Umbilical cord (tissue), 2 donors: ENCODE data around the gene NABP1. TPM values are rescaled to one million over a fixed set of nuclear protein-coding genes. Genes with fewer than 3 reads are reported as not detected.
"Not testable (repeated sequence)": the region's sequence is repeated elsewhere in the genome, so short reads cannot be mapped to it uniquely, and the experiment has no call there.

Experiments used
- DNase-seq: peaks from one replicate; pipeline ENCODE4 v3.0.0-alpha.2; 2015; ENCODE audit warnings: low spot score
- total RNA-seq: library from RNA; depleted of rRNA; stranded (reverse); fragments of >200 nt; gene quantifications from one replicate; pipeline ENCODE4 v1.2.3, GENCODE V29; 2014; ENCODE audit warnings: low replicate concordance; ENCODE audit not compliant: insufficient read depth

The NABP1 gene, protein sequence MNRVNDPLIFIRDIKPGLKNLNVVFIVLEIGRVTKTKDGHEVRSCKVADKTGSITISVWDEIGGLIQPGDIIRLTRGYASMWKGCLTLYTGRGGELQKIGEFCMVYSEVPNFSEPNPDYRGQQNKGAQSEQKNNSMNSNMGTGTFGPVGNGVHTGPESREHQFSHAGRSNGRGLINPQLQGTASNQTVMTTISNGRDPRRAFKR
- 32.0 TPM for total RNA-seq

DNA sequence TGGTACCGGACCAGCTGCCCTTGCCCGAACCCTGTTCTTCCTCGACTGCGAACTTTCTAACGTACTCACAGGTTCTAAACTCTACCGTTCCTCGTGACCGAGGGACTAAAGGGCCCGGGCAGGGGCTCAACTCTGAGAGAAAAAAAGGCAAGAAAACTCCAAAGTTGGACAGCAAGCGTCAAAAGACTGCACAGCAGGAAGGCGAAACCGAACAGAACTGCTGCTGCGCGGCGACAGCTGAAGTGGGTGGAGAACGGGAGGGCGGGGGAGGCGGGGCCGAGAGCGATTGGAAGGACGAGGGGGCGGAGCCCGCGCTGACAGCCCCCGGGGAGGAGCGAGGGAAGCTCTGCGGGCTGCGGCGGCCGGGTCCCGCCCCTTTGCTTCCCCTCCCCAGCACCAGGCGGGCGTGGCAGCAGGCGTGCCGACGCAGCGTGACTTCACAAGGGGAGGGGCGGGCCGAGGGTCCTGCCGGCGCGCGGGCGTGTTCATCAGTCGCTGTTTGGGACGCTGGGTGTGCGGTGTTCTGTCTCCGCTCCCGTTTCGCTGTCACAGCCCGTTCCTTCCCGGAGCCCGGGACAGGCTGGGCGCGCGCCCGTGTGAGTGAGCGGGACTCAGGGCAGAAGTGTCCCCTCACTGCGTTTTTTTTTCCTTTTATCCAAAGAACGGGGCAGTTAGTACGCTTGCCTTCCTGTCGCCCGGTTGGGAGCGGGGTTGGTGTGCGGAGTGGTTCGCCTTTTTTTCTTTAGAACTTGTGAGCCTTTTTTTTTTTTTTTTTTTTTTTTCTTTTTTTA, at the start of gene NABP1:
Gene NABP1, plus strand, starts transcription at position 491 of the 791 bp plus-strand sequence. CDS start 479 bp downstream, outside the sequence.
- DNase-seq: peak; percentile 99

DNA sequence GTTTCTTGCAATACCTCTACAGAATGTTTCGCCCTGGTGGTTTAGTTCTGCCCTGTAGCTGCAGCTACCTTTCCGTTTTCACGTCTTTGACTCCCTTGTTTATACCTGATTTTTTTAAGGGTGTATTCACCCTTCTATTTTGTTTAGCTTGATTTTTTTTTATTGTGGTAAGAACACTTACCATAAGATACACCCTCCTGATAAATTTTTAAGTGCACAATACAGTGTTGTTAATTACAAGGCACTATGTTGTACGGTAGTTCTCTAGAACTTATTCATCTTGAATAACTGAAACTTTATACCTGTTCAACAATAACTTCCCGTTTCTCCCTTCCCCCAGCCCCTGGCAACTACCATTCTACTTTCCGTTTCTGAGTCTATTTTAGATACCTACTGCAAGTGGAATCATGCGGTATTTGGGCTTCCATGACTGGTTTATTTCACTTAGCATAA, 48.9 kb upstream of the NABP1 start:
- DNase-seq: no peak

DNA sequence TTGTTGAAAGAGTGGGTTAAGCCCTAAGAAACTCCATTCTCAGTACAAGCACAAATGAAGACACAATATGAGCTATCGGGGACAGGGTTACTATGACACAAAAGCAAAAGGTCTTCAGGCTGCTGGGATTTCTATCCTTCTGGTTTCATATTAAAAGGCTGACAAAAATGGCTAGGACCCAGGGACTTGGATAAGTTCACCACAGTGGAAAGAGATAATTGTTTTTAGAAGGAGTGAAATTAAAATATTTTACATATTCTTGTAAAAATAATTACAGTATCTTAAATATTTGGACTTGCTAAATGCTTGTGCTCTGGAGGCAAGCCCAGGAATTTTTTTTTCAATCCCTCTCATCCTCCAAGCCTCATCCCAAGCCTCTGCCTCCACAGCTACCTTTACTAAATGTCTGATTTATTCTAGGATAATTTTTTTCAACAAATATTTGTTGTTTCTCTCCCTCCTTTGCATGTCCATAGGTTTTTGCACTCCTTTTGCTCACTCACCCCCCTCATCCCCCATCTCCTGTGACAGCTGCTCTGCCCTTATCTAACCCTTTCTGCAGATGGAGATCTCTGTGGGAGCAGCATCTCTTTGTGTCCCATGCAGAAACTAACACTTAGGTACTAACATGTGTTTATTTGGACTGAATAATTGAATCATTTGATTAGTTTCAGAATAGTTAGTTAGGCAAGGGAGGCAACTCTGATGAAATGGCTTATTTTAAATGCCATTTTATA, 47.8 kb upstream of the NABP1 start:
- no peak for DNase-seq

DNA sequence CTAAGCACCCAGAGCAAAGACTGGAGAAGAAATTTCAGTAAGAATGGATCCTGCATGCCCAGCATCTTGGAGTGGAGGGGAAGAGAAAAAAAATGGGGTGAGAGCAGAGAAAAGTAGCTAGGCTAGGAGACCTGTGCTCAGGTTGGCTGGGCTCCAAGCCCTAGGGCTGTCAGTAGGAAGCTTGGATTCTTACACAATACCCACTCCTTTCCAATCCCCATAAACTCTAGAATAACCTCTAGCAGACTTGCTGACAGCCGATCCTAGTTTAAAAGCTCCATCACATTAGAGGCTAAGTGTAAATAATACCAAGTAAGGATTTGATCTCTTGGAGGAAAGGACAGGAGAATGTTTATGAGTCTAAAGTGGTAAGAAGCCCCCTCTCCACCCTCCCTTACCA, 46.2 kb upstream of the NABP1 start:
- peak; percentile 36 for DNase-seq

DNA sequence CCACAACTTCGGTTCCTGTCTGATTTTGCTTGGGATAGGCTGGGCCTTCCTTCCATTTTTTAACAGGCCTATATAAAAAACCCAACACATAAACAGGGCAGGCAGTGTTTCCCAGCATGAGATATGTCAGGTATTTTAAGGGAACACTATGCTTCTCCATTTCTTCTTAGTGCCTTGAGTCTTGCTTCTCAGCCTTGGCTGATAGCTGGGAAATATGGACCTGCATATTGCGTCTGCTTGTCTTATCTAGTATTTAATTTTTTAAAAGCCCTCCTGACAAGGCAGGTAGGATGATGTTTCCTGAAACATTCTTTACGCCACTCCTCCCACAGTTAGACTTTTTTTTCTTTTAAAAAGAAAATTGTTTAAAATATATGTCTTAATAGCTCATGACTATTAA, 45.5 kb upstream of the NABP1 start:
- DNase-seq: no peak

DNA sequence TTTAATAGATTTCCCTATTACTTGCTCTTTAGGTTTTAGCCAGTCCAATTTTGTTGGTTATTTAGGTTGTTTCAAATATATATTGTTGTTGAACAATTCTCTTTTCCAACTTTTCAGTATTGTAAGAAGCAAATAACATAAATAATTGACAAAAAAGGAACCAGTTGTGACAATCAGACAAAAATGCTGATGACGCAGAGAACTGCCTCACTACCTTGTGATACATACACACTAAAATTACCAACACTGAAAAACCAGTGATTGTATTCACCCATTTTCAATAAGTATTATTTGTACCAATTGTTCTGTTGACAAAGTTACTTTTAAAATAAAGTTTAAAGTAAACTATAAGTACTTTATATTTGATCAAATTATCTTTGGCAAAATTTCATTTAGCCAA, 43.1 kb upstream of the NABP1 start:
- DNase-seq: no peak

DNA sequence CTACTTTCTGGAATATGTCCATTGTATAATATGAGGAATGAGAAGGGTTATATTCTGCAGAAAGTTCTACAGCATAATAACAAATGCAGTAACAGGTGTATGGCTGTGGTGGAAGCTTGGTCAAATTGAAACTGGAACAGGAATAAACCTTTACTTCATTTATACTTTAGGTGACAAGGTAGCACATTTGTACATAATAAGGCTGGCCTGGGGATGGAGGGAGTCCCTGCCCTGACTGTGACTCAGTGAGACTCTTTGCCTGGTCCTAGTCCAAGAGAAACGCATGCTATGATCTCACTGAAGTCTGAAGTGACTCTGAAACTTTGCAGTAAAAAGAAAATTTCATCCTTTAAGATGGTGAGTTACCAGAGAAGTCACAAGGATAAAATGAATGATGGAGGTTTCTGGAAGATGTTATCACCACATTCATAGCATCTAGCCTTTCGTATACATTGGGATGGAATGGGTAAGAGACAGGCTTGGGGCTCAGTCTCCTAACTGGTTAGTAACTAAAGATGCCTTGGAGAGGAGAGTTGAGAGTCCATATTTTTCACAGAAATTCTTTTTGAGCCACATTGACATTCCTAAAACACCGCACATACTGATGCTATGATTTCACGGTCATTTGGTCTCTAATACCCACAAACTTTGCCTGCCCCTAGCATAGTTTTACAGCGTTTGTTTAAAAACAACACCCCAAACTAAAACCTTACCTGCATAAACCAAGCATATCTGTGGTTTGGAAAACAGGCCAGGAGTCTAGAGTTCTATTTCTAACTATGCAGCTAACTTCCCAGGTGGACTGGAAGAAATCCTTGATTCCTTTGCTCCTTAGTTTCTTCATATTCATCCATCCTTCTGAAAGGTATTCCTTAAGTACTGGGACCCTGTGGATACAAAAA, 42.4 kb upstream of the NABP1 start:
- no peak for DNase-seq

DNA sequence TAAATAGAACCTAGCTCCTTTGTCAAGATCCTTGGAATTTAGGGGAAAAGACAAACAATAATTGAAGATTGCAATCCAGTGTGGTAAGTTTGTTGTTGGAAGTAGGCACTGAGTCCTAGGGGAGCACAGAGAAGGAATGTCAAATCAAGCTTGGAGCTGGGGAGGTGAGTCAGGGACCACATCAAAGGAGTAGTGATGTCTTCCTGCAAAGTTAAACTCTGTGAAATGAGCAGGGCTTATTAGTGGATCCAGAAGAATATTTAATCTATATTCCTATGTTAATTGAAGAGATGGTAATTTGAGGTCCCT, 41.7 kb upstream of the NABP1 start:
- DNase-seq: no peak

DNA sequence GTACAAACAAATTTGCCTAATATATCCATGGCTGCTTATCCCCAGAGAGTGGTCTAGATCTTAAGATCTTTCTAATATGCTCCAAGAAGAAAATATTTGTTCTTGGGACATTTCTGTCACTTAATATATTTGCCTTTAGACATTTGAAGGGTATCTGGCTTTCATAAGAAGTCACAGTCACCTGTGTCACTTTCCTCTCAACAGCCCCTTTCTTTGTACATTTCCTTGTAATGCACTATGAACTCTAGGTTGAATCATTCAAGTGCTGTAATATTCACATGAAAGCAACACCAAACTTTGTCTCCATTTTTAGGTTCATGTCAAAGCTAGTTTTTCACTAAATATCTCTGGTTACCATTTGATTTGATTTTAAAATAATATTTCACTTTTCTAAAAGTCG, 41.4 kb upstream of the NABP1 start:
- no peak for DNase-seq

DNA sequence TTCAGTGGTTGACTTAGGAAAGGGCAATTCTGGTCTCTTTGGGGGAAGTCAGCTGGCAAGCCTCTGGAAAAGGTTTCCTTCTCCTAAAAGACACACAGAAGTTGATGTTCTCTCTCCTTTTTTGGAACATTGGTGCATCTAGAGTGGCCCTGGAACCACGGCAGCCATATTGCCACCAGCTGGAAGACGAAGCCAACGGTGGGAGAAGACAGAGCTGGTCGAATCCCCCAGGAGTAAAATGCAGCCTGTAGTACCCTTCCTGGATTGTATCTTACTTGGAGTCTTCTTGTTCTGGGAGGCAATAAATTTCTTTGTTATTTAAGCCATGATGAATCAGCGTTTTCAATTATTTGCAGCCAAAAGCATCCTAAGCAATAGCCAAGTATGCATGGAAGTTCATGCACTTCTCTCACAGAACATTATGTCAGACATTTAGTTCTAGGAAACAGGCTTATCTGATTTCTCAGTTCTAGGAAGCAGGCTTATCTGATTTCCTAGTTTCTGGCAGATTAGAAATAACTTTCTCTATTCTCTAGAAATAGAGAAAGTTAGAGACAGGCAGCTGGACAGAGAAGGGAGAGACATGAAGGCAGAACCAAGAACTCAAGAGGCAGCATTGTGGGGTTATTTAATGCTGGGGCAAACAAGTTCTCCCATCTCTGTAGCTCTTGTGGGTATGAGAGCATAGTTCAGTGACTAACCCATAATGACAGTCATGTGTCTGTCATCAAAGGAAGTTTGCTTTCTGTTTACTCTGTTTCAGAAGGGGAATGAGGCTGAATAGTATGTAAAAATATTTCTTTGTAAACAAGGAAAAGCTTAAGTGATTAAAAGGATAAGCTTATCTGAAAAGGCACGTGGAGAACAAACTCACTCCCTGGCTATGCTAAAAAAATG, 40.5 kb upstream of the NABP1 start:
- no peak for DNase-seq

DNA sequence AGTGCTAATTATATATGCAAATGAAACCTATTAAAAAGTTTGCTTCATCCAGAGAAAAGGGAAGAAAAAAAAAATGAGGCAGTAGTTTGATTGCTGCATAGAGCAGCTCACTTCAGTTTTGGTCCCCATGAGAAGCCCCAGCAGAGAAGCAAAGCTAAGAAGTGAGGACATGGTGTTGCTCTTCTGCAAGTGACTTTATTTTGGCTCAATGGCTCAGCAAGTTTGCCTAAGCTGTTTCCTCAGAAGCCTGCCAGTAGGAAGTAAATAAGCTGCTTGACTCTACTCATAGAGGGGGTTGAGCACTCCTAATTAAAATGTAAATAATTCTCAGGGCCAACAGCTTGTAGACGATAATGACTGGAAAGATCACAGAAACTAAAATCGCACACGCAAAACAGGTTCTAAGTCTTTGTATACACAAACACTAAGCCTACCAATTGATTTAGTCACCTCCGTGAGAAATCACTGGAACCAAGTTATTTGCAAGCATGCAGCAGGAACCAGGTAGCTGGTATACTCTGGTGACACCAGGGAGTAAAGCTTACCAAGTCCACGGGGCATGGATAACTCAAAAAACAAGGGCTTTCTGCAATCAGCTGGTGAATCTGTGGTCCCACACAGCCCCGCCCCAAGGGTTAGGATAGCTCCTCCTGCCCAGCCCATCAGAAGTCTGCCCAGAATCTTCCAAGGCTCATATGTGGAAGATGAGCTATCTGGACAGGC, 39.7 kb upstream of the NABP1 start:
- no peak for DNase-seq

DNA sequence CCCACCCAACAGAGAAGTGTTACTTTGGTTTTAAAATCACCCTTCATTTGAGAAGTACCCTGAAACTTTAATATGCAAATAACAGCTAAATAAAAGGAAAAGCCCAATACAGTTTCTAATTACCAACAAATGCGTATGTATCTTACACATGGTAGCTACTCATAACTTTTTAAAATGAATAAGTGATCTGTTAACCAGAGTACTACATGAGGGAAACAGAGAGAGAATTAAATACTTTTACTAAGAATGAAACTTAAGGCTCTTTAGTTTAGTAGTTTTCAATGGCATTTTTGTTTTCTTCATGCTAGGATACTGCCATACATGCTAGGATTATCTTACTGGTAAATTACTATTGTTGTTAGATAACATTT, 39.1 kb upstream of the NABP1 start:
- no peak for DNase-seq

DNA sequence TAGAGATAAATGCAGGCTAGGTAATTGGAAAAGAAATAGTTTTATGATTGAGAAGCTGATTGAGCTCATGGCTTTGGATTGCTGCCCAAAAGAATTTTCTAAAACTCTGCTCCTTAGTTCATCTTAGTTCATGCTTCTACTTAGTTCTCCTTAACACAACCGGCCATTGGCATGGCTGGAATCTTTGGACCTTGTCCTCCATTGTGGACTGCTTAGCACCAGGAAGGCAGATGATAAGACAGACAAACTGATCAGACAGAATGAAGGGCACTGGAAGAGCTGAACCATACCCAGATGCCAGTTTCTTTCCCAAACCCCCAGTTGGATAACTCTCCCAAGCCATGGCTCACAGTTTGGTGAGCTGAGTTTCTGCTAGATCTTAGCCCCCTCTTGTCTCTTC, 36.3 kb upstream of the NABP1 start:
- no peak for DNase-seq

DNA sequence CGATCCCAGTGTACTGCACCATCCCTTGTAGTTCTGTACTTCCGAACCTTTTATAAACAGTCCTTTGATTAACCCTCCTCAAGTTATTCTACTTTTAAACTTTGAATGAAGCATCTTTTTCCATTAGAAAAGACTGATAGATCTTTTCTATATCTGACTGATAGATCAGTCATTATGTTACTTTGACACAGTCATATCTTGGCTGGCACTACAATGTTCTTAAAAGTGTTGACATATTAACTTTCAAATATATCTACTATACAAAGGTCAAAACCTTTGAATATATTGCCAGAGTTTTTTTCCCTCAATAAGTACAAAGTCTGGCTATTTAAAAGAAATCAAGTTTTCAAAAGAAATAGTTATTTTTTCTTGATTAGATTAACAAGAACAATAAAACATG, 35.4 kb upstream of the NABP1 start:
- DNase-seq: no peak

DNA sequence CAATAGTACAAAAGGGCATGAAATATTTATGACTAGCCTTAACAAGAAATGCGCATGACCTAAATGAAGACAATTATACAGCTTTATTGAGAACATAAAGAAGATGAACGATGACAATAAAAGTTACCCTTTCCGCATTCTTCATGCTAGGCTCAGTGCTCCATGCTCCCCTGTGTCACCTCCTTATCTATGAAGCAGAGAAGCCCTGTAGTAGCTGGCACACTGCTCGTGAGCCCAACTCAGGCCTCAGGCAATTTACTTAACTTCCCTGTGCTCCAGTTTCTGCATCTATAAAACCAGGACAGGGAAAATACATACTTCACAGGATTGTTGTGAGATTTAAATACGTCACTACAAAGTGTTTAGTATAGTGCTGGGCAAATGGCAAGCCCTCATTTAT, 34.5 kb upstream of the NABP1 start:
- no peak for DNase-seq

DNA sequence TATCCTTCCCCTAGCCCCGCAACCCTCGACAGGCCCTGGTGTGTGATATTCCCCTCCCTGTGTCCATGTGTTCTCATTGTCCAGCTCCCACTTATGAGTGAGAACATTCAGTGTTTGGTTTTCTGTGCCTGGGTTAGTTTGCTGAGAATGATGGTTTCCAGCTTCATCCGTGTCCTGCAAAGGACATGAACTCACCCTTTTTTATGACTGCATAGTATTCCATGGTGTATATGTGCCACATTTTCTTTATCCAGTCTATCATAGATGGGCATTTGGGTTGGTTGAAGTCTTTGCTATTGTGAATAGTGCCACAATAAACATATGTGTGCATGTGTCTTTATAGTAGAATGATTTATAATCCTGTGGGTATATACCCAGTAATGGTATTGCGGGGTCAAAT, 33.3 kb upstream of the NABP1 start:
- DNase-seq: not testable (repeated sequence)

DNA sequence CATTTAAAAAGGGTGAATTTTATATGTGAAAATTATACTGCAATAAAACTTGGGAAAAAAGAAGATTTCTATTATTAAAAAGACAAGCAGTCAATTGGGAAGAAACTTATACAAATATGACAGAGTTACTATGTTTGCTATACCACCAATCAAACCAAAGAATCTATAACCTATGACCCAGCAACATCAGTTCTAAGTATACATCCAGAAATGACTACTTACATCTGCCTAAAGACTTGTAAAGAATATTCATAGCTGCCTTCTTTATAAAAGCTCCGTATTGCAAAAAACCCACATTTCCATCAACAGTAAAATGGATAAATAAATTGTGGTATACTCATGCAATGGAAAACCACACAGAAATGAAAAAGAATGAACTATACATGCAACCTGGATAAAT, 32.9 kb upstream of the NABP1 start:
- DNase-seq: no peak

DNA sequence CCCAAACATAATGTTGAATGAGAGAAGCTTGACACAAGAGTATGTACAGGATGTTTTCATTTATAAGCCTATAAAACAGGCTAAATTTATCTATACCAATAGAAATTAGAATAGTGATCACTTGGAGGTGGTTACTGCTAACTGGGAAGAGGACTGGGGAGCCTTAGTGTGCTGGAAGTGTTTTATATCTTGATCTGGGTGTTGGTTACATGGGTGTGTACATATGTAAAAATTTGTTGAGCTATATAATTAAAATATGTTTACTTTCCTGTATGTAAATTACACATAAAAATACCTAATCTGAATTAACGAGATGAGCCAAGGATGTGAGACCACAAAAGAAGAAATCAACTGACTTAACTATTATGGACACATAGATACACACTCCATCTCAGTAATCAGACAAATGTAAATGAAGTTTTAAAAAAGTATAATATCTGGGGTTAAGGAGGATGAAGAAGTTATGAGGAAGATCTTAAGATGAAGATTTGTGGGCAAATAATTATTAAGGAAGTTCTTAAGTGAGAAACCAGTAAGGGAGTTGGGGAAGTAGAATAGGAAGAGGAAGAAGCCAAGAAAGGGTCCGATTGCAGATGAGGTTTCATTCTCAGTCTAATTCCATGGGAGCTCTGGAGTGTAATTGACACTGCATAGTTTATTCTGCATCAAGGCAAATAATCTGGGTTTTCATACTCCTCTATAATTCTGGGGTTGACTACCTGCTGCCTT, 32.3 kb upstream of the NABP1 start:
- no peak for DNase-seq

DNA sequence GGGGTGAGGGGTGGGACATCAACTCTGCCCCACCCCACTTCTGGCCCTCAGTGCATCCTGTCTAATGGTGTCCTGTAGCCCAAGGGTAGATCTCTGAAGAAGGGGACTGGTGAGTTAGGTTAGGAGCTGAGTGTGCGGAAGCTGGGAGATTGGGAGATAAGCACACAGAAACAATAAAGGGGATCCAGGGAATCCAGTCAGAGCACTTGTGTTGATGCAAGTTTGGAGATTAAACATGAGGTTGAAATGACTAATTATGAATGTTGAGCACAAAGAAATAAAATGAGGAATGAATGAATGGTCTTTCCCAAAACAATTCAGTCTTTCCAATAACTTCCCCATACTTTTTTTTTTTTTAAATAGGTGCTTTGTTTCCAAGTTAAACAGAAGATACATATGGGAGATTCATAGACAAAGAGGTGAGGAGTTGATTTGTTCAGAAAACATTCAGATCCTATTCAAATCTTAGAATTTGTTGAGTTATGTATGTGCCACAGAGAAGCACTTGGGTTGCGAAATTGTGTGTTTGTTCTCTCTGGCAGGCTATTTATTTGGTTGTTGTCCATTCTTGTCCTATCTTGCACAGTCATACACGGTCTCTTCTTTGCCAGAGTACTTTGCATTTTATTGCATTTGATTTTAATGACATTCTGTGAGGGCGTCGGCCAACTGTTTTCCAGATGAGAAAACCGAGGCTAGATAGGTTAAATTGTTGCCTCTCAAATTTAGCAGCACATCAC, 31.6 kb upstream of the NABP1 start:
- no peak for DNase-seq
